ENCODE results near the gene LOXHD1.

The LOXHD1 gene

GRCh38 chr18:46439037-46439436 is 218.0 kb downstream of the LOXHD1 start:
- no peak for DNase-seq

- DNase-seq = no peak
These were observed 220.0 kb downstream of the LOXHD1 start for GRCh38 chr18:46437061-46437460.

- DNase-seq = no peak
These were observed 220.4 kb downstream of the LOXHD1 start for GRCh38 chr18:46436621-46437020.

GRCh38 chr18:46435031-46435430 is 222.0 kb downstream of the LOXHD1 start:
- no peak for DNase-seq

- DNase-seq = no peak
These were observed 222.4 kb downstream of the LOXHD1 start for GRCh38 chr18:46434629-46435028.

- DNase-seq = peak; percentile 66
These were observed 223.7 kb downstream of the LOXHD1 start for GRCh38 chr18:46433121-46433826.

- peak; percentile 71 for DNase-seq
These were observed 225.4 kb downstream of the LOXHD1 start for GRCh38 chr18:46431522-46432171.

GRCh38 chr18:46429649-46430224 is 227.3 kb downstream of the LOXHD1 start:
- no peak for DNase-seq

- DNase-seq = no peak
These were observed 227.9 kb downstream of the LOXHD1 start for GRCh38 chr18:46429130-46429529.

GRCh38 chr18:46428368-46428767 is 228.7 kb downstream of the LOXHD1 start:
- no peak for DNase-seq

- peak; percentile 50 for DNase-seq
These were observed 229.6 kb downstream of the LOXHD1 start for GRCh38 chr18:46427216-46427995.

All from islet precursor cell (in vitro differentiated cells).